ENCODE results near the gene FANCI. TPM values are rescaled to one million over a fixed set of nuclear protein-coding genes. Genes with fewer than 3 reads are reported as not detected.

The FANCI gene
- total RNA-seq, 1 experiment from 2014 or later = 49.5 TPM

- peak within 1 kb of the TSS; percentile 80 for H3K4me3 ChIP-seq (ENCODE audit: low read length)
- intact Hi-C loops (cut with micrococcal nuclease) = loop anchor here (1.0 kb wide), 1 partner anchor 24 kb away; no protein-coding TSS in a partner anchor
- H3K4me2 ChIP-seq (ENCODE audit: low read length) = peak within 1 kb of the TSS; percentile 97
- peak within 1 kb of the TSS; percentile 85 for H2AFZ ChIP-seq (ENCODE audit: low read length)
- BruUV-seq (replicated peaks) = TSS peak; percentile 100
- H3K27ac ChIP-seq (ENCODE audit: low read length) = peak within 1 kb of the TSS; percentile 56
- DNase-seq (peak; percentile 98), ATAC-seq (peak; percentile 92)
- H3K9ac ChIP-seq (ENCODE audit: low read length) = peak within 1 kb of the TSS; percentile 84
- H3F3A ChIP-seq (ENCODE audit: low read length, unreplicated experiment) = no peaks in the 10 kb centered on the region
- CTCF ChIA-PET = interaction anchor here (0.6 kb wide), 1 partner anchor 128 kb away, joined by 3 read pairs; no protein-coding TSS in a partner anchor
- H3K79me2 ChIP-seq (ENCODE audit: low read length) = peaks cover 47% of the 10 kb centered on the region
- no peaks in the 10 kb centered on the region for H3K9me2 ChIP-seq (replicated peaks; ENCODE audit: low read length)
- POLR2A ChIA-PET (ENCODE audit: unreplicated experiment) = no interaction called here
- H3K27me3 ChIP-seq (ENCODE audit: low read length) = no peaks in the 10 kb centered on the region
- TF ChIP-seq CTCF (conservative IDR thresholded peaks at IDR 0.05; ENCODE audit: low read depth, low read length) = no peak
- TF ChIP-seq EZH2phosphoT487 (IDR thresholded peaks at IDR 0.05; ENCODE audit: borderline replicate concordance, low read length) = no peak
- no peak for TF ChIP-seq EZH2 (IDR thresholded peaks at IDR 0.05; ENCODE audit: low read length, unreplicated experiment)
- H3K9me3 ChIP-seq (ENCODE audit: low read length) = no peaks in the 10 kb centered on the region
- peaks cover 32% of the 10 kb centered on the region for H3K36me3 ChIP-seq (ENCODE audit: low read depth, low read length)
- H3K4me1 ChIP-seq (ENCODE audit: insufficient read depth, low read length) = peaks cover 29% of the 10 kb centered on the region
- peaks cover 40% of the 10 kb centered on the region for H4K20me1 ChIP-seq (ENCODE audit: low read length)
Measured at GRCh38 chr15:89334510-89335297, 90.9 kb downstream of the FANCI start, which contains the start of gene POLG. TSS of gene POLG (minus strand) at chr15:89334824. CDS start at chr15:89333754, 1,070 bp downstream.

GRCh38 chr15:89335298-89336041 is 91.7 kb downstream of the FANCI start:
- peak overlapping the region; percentile 85 for H2AFZ ChIP-seq (ENCODE audit: low read length)
- intact Hi-C loops (cut with micrococcal nuclease) = loop anchor here (1.0 kb wide), 1 partner anchor 23 kb away; no protein-coding TSS in a partner anchor
- peak overlapping the region; percentile 61 for H3K9ac ChIP-seq (ENCODE audit: low read length)
- BruUV-seq (replicated peaks) = no TSS peak
- peaks cover 29% of the 10 kb centered on the region for H3K4me1 ChIP-seq (ENCODE audit: insufficient read depth, low read length)
- peaks cover 24% of the 10 kb centered on the region for H3K36me3 ChIP-seq (ENCODE audit: low read depth, low read length)
- ChIA-PET CTCF (no interaction called here), POLR2A (ENCODE audit: unreplicated experiment) (no interaction called here)
- H4K20me1 ChIP-seq (ENCODE audit: low read length) = peaks cover 32% of the 10 kb centered on the region
- peak overlapping the region; percentile 56 for H3K27ac ChIP-seq (ENCODE audit: low read length)
- no peaks in the 10 kb centered on the region for H3K9me2 ChIP-seq (replicated peaks; ENCODE audit: low read length)
- TF ChIP-seq EZH2 (IDR thresholded peaks at IDR 0.05; ENCODE audit: low read length, unreplicated experiment) (no peak), EZH2phosphoT487 (IDR thresholded peaks at IDR 0.05; ENCODE audit: borderline replicate concordance, low read length) (no peak), CTCF (conservative IDR thresholded peaks at IDR 0.05; ENCODE audit: low read depth, low read length) (no peak)
- no peaks in the 10 kb centered on the region for H3K9me3 ChIP-seq (ENCODE audit: low read length)
- peak; percentile 14 for ATAC-seq
- H3K4me2 ChIP-seq (ENCODE audit: low read length) = peak overlapping the region; percentile 90
- H3K4me3 ChIP-seq (ENCODE audit: low read length) = peak overlapping the region; percentile 71
- H3K79me2 ChIP-seq (ENCODE audit: low read length) = peaks cover 39% of the 10 kb centered on the region
- H3F3A ChIP-seq (ENCODE audit: low read length, unreplicated experiment) = no peaks in the 10 kb centered on the region
- no peaks in the 10 kb centered on the region for H3K27me3 ChIP-seq (ENCODE audit: low read length)
- no peak for DNase-seq

Measured in PC-3 (cell line).